GM11168 (cell line): ENCODE results near the gene PHACTR3.

ENCODE experiments used
- in situ Hi-C: fragments of 300-500 bp; cut with MboI; formaldehyde crosslinking; loops from one replicate; pipeline ENCODE4 v1.12.0; 2022; ENCODE audit warnings: low sequenced_read_pairs; ENCODE audit not compliant: unreplicated experiment

PHACTR3 gene

DNA sequence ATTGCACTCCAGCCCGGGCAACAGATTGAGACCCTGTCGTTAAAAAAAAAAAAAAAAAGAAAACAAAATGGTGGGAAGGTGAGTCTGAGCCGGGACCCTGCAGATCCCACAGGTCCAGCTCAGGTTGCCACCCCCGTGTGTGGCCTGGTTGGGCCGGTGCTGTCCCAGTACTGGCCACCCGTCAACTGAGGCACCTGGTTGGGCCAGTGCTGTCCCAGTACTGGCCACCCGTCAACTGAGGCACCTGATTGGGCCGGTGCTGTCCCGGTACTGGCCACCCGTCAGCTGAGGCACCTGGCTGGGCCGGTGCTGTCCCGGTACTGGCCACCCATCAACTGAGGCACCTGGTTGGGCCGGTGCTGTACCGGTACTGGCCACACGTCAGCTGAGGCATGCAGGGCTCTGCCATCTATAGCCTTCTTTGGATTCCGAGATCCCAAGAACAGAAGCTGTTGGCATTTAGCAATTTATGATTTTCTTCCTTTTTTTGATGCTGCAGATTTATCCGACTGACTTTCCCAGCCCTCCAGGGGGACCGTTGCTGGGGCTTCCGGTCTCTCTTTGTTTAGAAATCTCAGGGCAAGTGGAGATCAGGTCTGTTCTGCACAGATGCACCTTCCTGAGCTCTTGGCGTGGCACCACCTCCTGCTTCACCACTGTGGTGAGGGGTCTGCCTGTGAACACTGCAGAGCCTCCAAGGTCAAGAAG, 215.3 kb downstream of the PHACTR3 start:
- in situ Hi-C loops = no loop called here

GRCh38 chr20:59820204-59821041, 216.1 kb downstream of the PHACTR3 start:
- in situ Hi-C loops = no loop called here

GRCh38 chr20:59821201-59821600, 216.9 kb downstream of the PHACTR3 start:
- in situ Hi-C loops = no loop called here

DNA sequence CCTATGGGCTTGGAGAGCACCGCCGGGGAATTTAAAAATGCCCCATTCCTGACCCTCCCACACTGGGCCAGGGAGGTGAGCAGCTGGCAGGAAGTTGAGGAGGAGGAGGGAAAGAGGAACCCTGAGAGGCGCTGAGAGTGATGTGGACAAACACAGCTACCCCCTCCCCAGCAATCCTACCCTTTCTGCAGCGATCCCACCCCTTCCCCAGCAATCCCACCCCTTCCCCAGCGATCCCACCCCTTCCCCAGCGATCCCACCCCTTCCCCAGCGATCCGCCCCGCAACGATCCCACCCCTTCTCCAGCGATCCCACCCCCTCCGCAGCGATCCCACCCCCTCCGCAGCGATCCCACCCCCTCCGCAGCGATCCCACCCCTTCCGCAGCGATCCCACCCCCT, 217.4 kb downstream of the PHACTR3 start:
- in situ Hi-C loops = no loop called here

- in situ Hi-C loops = no loop called here
Measured at GRCh38 chr20:59822291-59823029, 218.1 kb downstream of the PHACTR3 start.

GRCh38 chr20:59823030-59823423, 218.7 kb downstream of the PHACTR3 start:
- in situ Hi-C loops = no loop called here

GRCh38 chr20:59823491-59824259, 219.3 kb downstream of the PHACTR3 start:
- in situ Hi-C loops = no loop called here

- in situ Hi-C loops = no loop called here
Measured at GRCh38 chr20:59824711-59825562, 220.6 kb downstream of the PHACTR3 start.

DNA sequence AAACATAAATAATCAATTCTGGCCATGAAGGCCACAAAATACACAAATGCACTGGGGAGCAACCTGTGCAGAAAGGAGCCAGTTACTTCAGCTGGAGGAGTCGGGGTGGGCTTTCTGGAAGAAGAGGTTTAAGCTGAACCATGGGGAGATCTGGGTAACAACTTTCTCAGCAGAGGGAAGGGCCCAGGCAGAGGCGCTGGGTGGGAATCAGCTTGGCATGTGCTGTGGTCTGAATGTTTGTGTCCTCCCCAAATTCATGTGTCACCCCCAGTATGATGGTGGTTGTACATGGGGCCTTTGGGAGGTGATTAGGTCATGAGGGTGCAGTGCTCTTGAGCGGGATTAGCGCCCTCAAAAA, 221.2 kb downstream of the PHACTR3 start:
- in situ Hi-C loops = no loop called here

DNA sequence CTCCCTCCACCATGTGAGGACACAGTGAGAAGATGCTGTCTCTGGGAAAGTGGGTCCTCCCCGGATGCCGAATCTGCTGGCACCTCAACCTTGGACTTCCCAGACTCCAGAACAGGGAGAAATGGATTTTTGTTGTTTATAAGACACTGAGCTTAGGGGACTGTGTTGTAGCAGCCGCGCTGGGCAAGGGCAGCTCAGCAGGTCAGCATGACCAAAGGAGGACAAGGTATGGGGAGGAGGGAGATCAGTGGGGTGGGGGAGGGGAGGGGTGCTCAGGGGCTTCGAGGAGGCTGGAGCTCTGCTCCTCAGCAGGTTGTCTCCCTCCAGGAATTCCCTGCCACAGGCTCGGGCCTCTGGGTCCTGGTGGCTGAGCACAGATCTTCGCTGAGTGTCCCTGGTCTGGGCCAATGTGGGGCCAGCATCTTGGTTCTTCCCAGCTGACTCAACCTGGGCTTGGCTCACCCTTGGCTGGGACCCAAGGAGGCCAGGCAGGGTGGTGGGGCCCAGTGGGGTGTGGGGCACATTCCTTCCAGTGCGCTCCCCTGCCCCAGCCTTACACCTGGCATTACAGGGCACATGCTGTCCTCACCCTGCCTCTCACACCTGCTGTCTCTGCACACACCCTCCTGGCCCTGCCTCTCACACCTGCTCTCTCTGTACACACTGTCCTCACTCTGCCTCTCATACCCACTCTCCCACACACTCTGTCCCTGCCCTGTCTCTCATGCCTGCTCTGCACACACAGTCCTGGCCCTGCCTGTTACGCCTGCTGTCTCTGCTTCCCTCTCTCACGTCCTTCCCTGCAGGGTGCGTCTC, 221.8 kb downstream of the PHACTR3 start:
- in situ Hi-C loops = no loop called here

GRCh38 chr20:59827138-59828056, 223.1 kb downstream of the PHACTR3 start:
- in situ Hi-C loops = no loop called here

GRCh38 chr20:59828125-59829053, 224.0 kb downstream of the PHACTR3 start:
- in situ Hi-C loops = no loop called here

DNA sequence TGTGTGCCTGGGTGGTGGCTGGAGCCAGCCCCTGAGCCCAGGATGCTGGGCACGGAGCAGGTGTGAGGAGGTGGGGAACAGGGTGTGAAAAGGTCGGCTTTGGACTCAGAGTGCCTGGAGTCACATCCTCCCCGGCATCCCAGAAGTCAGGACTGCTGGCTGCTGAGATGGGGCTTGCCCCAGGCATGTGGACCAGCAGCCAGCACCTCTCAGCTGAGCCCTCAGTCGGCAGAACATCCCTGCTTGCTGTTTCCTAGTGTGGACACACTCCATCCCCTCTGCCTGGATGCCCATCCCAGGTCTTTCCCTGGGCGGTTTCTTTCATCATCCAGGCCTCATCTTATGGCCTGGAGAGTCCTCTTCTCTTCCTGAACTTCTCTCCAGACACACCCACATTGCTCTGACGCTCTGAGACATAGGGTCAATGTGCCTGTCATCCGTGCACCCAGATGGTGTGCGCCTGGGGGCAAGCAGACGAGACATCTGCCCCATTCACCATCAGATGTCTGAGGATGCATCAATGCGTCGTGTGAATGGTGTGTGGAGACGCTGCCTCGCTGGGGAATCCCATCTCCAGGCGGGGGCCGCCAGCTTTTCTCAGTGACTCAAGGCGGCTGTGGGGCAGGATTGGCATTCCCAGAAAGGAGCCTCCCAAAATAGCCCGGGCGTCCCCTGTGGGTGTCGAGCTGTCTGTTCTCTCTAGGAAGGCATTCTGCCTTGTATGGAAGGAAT, 224.9 kb downstream of the PHACTR3 start:
- in situ Hi-C loops = no loop called here

DNA sequence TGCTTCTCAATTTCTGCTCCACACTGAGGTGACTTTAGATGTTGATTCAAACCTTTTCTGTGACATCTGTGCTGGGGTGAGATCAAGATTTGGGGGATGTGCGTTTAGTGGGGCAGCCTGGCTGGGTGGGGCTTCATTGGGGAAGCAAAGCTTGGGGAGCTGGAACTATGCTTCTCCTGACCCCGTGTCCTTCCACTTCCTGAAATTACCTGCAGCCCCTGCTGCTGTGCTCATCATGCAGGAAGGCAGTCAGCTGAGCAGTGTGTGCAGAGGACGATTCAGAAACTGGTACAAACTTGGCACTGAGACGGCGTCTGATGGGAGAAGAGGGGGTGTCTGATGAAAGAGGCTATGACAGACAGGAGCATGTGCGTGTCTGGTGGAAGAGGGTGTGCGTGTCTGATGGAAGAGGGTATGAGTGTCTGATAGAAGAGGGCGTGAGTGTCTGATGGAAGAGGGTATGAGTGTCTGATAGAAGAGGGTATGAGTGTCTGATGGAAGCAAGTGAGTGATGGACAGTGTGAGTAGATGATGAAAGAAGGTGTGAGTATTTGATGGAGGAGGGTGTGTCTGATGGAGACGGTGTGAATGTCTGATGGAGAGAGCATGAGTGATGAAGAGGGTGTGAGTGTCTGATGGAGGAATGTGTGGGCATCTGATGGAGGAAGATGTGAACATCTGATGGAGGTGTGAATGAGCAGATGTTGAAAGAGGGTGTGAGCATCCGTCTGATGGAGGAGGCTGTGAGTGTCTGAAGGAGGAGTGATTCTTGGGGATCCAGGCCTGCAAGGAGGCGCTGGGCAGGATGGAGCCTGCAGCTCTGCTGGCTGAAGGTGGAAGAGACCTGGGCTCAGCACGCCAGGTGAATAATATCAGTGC, 225.7 kb downstream of the PHACTR3 start:
- in situ Hi-C loops = no loop called here

GRCh38 chr20:59830665-59831023, 226.3 kb downstream of the PHACTR3 start:
- in situ Hi-C loops = no loop called here
